HG02571 (cell line): Measurements from ENCODE around the gene SLC11A1.

Experiments
- ATAC-seq: cut with Tn5 transposase; IDR thresholded peaks from one replicate; pipeline ENCODE4 v1.9.1; 2021; ENCODE audit warnings: mild to moderate bottlenecking, moderate library complexity; ENCODE audit not compliant: unreplicated experiment

Gene SLC11A1

GRCh38 chr2:218403810-218404209, 21.7 kb downstream of the SLC11A1 start:
- ATAC-seq = no peak

- ATAC-seq = no peak
These were observed 22.4 kb downstream of the SLC11A1 start for GRCh38 chr2:218404351-218405085.

GRCh38 chr2:218405086-218405745, 23.1 kb downstream of the SLC11A1 start:
- no peak for ATAC-seq

GRCh38 chr2:218405746-218406208, 23.7 kb downstream of the SLC11A1 start:
- ATAC-seq = peak; percentile 5

GRCh38 chr2:218406209-218406948, 24.3 kb downstream of the SLC11A1 start:
- peak; percentile 75 for ATAC-seq

- ATAC-seq = peak; percentile 3
These were observed 25.0 kb downstream of the SLC11A1 start for GRCh38 chr2:218406949-218407618.

GRCh38 chr2:218407717-218408116, 25.6 kb downstream of the SLC11A1 start:
- no peak for ATAC-seq

- ATAC-seq = no peak
These were observed 36.2 kb downstream of the SLC11A1 start for GRCh38 chr2:218418321-218418716.

GRCh38 chr2:218418717-218419458, 36.8 kb downstream of the SLC11A1 start, which contains the start of gene VIL1:
Gene VIL1 (plus strand): TSS chr2:218419123. CDS start chr2:218423779, 4,656 bp downstream.
- ATAC-seq = no peak

GRCh38 chr2:218419630-218420216, 37.6 kb downstream of the SLC11A1 start:
- ATAC-seq = no peak

GRCh38 chr2:218421027-218421426, 39.0 kb downstream of the SLC11A1 start:
- no peak for ATAC-seq

GRCh38 chr2:218422403-218423086, 40.5 kb downstream of the SLC11A1 start:
- ATAC-seq = no peak

- ATAC-seq = no peak
These were observed 41.5 kb downstream of the SLC11A1 start for GRCh38 chr2:218423584-218423983.

- ATAC-seq = no peak
These were observed 43.5 kb downstream of the SLC11A1 start for GRCh38 chr2:218425531-218425930.

GRCh38 chr2:218427741-218428140, 45.7 kb downstream of the SLC11A1 start:
- no peak for ATAC-seq

GRCh38 chr2:218428846-218429558, 46.9 kb downstream of the SLC11A1 start:
- no peak for ATAC-seq

GRCh38 chr2:218429911-218430692, 48.0 kb downstream of the SLC11A1 start:
- ATAC-seq = no peak

GRCh38 chr2:218430721-218431120, 48.6 kb downstream of the SLC11A1 start:
- ATAC-seq = no peak
